Aorta (tissue), 5 donors: ENCODE results near the gene NF1. TPM values are rescaled to one million over a fixed set of nuclear protein-coding genes. Genes with fewer than 3 reads are reported as not detected.

Experiments
- ATAC-seq: fragments of 200-7000 bp; cut with Tn5 transposase; one replicate; pipeline ENCODE4 v1.9.1; 2022; ENCODE audit warnings: moderate library complexity; ENCODE audit not compliant: low FRiP score
- DNase-seq, 2 donors: peaks; one replicate each; pipeline ENCODE4 v3.0.0-alpha.2; 2020
- H3K27ac ChIP-seq, 2 donors: one replicate each; pipeline ENCODE4 v1.5.1; 2013; ENCODE audit warnings: low read length in 2 of 2, mild to moderate bottlenecking in 2 of 2, moderate library complexity in 2 of 2, control low read depth in 1 of 2, inconsistent platforms in 1 of 2, low read depth in 1 of 2
- H3K27me3 ChIP-seq, 2 donors: one replicate each; pipeline ENCODE4 v1.6.1; 2013; ENCODE audit warnings: control low read depth in 1 of 2, low read length in 1 of 2, mild to moderate bottlenecking in 1 of 2, moderate library complexity in 1 of 2; ENCODE audit not compliant: insufficient read depth in 2 of 2, control insufficient read depth in 1 of 2
- H3K36me3 ChIP-seq, 2 donors: one replicate each; pipeline ENCODE4 v1.6.1; 2013; ENCODE audit warnings: control low read depth in 1 of 2, low read length in 1 of 2, mild to moderate bottlenecking in 1 of 2; ENCODE audit not compliant: insufficient read depth in 2 of 2, control insufficient read depth in 1 of 2
- H3K4me1 ChIP-seq, 2 donors: one replicate each; pipeline ENCODE4 v1.6.1; 2013; ENCODE audit warnings: low read length in 2 of 2, control low read depth in 1 of 2, mild to moderate bottlenecking in 1 of 2, moderate library complexity in 1 of 2; ENCODE audit not compliant: insufficient read depth in 2 of 2, control insufficient read depth in 1 of 2
- H3K4me3 ChIP-seq, 2 donors: one replicate each; pipeline ENCODE4 v1.5.1; 2013; ENCODE audit warnings: low read length in 2 of 2, control low read depth in 1 of 2, mild to moderate bottlenecking in 1 of 2
- H3K9me3 ChIP-seq: one replicate; pipeline ENCODE4 v1.6.1; 2013; ENCODE audit warnings: mild to moderate bottlenecking, low read length; ENCODE audit not compliant: control insufficient read depth
- WGBS, 2 donors: extraction: QIAGEN DNeasy Blood & Tissue Kit; methylation state at CpG; one replicate each; pipeline ENCODE4 v1.1.7; 2013; 5-methylcytosine and 5-hydroxymethylcytosine counted together
- intact Hi-C, 2 donors: fragments of 100-400 bp; cut with DNase I; formaldehyde crosslinking; loops; one replicate each; pipeline versions ENCODE4 v1.14.2 to v1.15.0; 2022
- polyA plus RNA-seq, 2 donors: library from polyadenylated mRNA; stranded (reverse); fragments of 200-250 nt; gene quantifications; one replicate each; pipeline ENCODE4 v1.2.3, GENCODE V29; 2013
- total RNA-seq, 2 donors: library from RNA; stranded (reverse); fragmentation: NEBNext Ultra II Directional; extraction: Animal tissue kit (Norgen Biotek cat#: 25700); gene quantifications; one replicate each; pipeline ENCODE4 v1.2.1, GENCODE V29; 2021
- donor health status: healthy with polysubstance abuse.
- donor health status: Bipolar disorder and iron deficiency.
- donor health status: DM: no; HTN: no; CAD: no.
- donor health status: DM: no; HTN: no; CAD: no.
- donor health status: DM: yes; HTN: yes; CAD: no.

The NF1 gene
- total and polyA plus RNA-seq, 4 donors, result 4.1 to 93.9 (median 45.0) TPM

- H3K9me3 ChIP-seq, result no peaks in the 10 kb centered on the region
- intact Hi-C loops, result no loop called here
- H3K4me1 ChIP-seq, result no peaks in the 10 kb centered on the region
- H3K4me3 ChIP-seq, result no peak overlapping the region
- ATAC-seq (no peak), DNase-seq (no peak)
- 54 to 59% methylated on average over 15 of the region's 15 CpGs for WGBS, 2 donors
- no peaks in the 10 kb centered on the region for H3K36me3 ChIP-seq
- H3K27me3 ChIP-seq, result no peaks in the 10 kb centered on the region
- H3K27ac ChIP-seq, result no peak overlapping the region
Observed at GRCh38 chr17:31130286-31131224, 35.8 kb downstream of the NF1 start.

GRCh38 chr17:31131299-31131698 is 36.5 kb downstream of the NF1 start:
- Histone ChIP-seq H3K36me3 (no peaks in the 10 kb centered on the region), H3K4me3 (no peak overlapping the region), H3K27ac (no peak overlapping the region), H3K4me1 (no peaks in the 10 kb centered on the region), H3K27me3 (no peaks in the 10 kb centered on the region), H3K9me3 (no peaks in the 10 kb centered on the region)
- ATAC-seq (no peak), DNase-seq (no peak)
- intact Hi-C loops, result no loop called here
- WGBS, 2 donors, result 61 to 80% methylated on average over 3 of the region's 3 CpGs

- H3K9me3 ChIP-seq, result no peaks in the 10 kb centered on the region
- intact Hi-C loops, result no loop called here
- WGBS, 2 donors, result 90 to 95% methylated on average over 3 of the region's 3 CpGs
- no peak overlapping the region for H3K4me3 ChIP-seq
- H3K4me1 ChIP-seq, result no peaks in the 10 kb centered on the region
- ATAC-seq (no peak), DNase-seq (no peak)
- no peak overlapping the region for H3K27ac ChIP-seq
- no peaks in the 10 kb centered on the region for H3K36me3 ChIP-seq
- H3K27me3 ChIP-seq, result no peaks in the 10 kb centered on the region
Observed at GRCh38 chr17:31132977-31133376, 38.2 kb downstream of the NF1 start.

- H3K4me3 ChIP-seq, result no peak overlapping the region
- H3K27me3 ChIP-seq, result no peaks in the 10 kb centered on the region
- DNase-seq, result no peak
- no peaks in the 10 kb centered on the region for H3K4me1 ChIP-seq
- no peak overlapping the region for H3K27ac ChIP-seq
- intact Hi-C loops, result no loop called here
- ATAC-seq, result no peak
- H3K36me3 ChIP-seq, result no peaks in the 10 kb centered on the region
- WGBS, 2 donors, result 72 to 83% methylated on average over 4 of the region's 4 CpGs
- H3K9me3 ChIP-seq, result no peaks in the 10 kb centered on the region
Observed at GRCh38 chr17:31134576-31134975, 39.8 kb downstream of the NF1 start.

GRCh38 chr17:31136319-31136718 is 41.5 kb downstream of the NF1 start:
- intact Hi-C loops, result no loop called here
- DNase-seq (no peak), ATAC-seq (no peak)
- no peaks in the 10 kb centered on the region for H3K36me3 ChIP-seq
- H3K4me1 ChIP-seq, result no peaks in the 10 kb centered on the region
- H3K27ac ChIP-seq, result no peak overlapping the region
- H3K27me3 ChIP-seq, result no peaks in the 10 kb centered on the region
- H3K4me3 ChIP-seq, result no peak overlapping the region
- no peaks in the 10 kb centered on the region for H3K9me3 ChIP-seq
- 70 to 73% methylated on average over 2 of the region's 2 CpGs for WGBS, 2 donors

GRCh38 chr17:31140111-31140510 is 45.3 kb downstream of the NF1 start:
- no peaks in the 10 kb centered on the region for H3K27me3 ChIP-seq
- H3K36me3 ChIP-seq, result no peaks in the 10 kb centered on the region
- H3K4me3 ChIP-seq, result no peak overlapping the region
- no peak overlapping the region for H3K27ac ChIP-seq
- H3K9me3 ChIP-seq, result no peaks in the 10 kb centered on the region
- intact Hi-C loops, result no loop called here
- WGBS, 2 donors, result 91 to 92% methylated on average over 3 of the region's 3 CpGs
- no peaks in the 10 kb centered on the region for H3K4me1 ChIP-seq
- ATAC-seq (no peak), DNase-seq (no peak)

GRCh38 chr17:31144428-31144827 is 49.7 kb downstream of the NF1 start:
- Histone ChIP-seq H3K4me1 (no peaks in the 10 kb centered on the region), H3K4me3 (no peak overlapping the region), H3K36me3 (peaks cover 0 to 4% of the 10 kb centered on the region in 2 donors), H3K27me3 (no peaks in the 10 kb centered on the region), H3K27ac (no peak overlapping the region), H3K9me3 (no peaks in the 10 kb centered on the region)
- WGBS, 2 donors, result 94 to 97% methylated on average over 3 of the region's 3 CpGs
- DNase-seq (no peak), ATAC-seq (no peak)
- intact Hi-C loops, result no loop called here

GRCh38 chr17:31144836-31145235 is 50.1 kb downstream of the NF1 start:
- DNase-seq (no peak), ATAC-seq (no peak)
- Histone ChIP-seq H3K36me3 (peaks cover 0 to 4% of the 10 kb centered on the region in 2 donors), H3K27ac (no peak overlapping the region), H3K9me3 (no peaks in the 10 kb centered on the region), H3K4me1 (no peaks in the 10 kb centered on the region), H3K27me3 (no peaks in the 10 kb centered on the region), H3K4me3 (no peak overlapping the region)
- intact Hi-C loops, result no loop called here
- 81 to 84% methylated on average over 7 of the region's 7 CpGs for WGBS, 2 donors

- 62 to 69% methylated on average over 3 of the region's 3 CpGs for WGBS, 2 donors
- intact Hi-C loops, result no loop called here
- Histone ChIP-seq H3K4me1 (no peaks in the 10 kb centered on the region), H3K27me3 (no peaks in the 10 kb centered on the region), H3K9me3 (no peaks in the 10 kb centered on the region), H3K36me3 (peaks cover 0 to 4% of the 10 kb centered on the region in 2 donors), H3K4me3 (no peak overlapping the region), H3K27ac (no peak overlapping the region)
- DNase-seq (no peak), ATAC-seq (no peak)
Observed at GRCh38 chr17:31147507-31148202, 52.9 kb downstream of the NF1 start.
